C4-2B (cell line): ENCODE data around the gene CAMTA1.

ENCODE experiments used
- ZFX ChIP-seq: fragments of 450-650 bp; IDR thresholded peaks from 2 replicates; pipeline ENCODE4 v1.6.1; 2017
- TF ChIP-seq, protein P1 (sequence below): fragments of 450-650 bp; conservative IDR thresholded peaks from 2 replicates; pipeline ENCODE4 v1.5.1; 2017; ENCODE audit warnings: mild to moderate bottlenecking

DNA sequence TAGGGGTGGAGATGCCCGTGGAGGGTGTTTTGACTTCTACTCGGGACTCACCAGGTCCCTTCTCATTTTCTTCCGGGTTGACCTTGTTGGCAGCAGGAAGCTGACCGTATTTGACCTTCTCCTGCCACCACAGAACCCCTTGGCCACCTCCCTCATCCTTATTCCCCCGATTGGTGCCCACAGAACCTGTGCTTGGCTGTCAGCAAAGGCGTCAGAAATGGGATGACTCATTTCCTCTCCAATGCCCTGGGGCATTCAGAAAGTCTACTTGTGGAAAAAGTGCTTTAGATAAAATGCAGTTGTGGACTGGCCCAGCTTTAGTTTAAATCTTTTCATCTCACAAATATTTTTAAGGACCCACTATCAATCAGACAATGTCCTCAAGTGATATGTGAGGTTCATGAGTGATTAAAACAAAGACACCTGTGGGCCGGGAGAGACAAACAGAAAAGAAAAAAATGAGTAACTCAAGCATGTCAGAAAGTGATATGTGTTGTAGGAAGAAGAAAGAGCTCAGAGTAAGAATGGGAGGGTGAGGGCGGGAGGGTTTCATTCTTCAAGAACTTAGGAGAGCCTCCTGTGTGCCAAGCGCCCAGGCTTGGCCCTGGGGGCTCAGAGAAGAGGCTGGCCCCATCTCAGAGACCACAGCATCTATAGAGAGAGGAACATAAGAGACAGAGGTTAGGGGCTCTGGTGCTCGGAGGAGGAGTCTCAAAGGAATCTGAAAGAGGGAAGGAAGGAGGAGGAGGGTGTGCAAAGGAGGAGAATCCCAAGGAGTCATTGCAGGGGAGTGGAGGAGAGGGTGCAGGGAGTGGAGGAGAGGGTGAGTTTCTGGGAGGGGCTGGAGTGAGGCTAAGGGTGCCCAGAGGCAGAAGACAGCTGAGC, 764.3 kb downstream of the CAMTA1 start:
- TF ChIP-seq, protein P1, sequence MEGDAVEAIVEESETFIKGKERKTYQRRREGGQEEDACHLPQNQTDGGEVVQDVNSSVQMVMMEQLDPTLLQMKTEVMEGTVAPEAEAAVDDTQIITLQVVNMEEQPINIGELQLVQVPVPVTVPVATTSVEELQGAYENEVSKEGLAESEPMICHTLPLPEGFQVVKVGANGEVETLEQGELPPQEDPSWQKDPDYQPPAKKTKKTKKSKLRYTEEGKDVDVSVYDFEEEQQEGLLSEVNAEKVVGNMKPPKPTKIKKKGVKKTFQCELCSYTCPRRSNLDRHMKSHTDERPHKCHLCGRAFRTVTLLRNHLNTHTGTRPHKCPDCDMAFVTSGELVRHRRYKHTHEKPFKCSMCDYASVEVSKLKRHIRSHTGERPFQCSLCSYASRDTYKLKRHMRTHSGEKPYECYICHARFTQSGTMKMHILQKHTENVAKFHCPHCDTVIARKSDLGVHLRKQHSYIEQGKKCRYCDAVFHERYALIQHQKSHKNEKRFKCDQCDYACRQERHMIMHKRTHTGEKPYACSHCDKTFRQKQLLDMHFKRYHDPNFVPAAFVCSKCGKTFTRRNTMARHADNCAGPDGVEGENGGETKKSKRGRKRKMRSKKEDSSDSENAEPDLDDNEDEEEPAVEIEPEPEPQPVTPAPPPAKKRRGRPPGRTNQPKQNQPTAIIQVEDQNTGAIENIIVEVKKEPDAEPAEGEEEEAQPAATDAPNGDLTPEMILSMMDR = no peak
- TF ChIP-seq ZFX = no peak
